Measurements from ENCODE around the gene LATS1. TPM values are rescaled to one million over a fixed set of nuclear protein-coding genes. Genes with fewer than 3 reads are reported as not detected.

Gene LATS1
- total RNA-seq, 1 experiment from 2014 or later, result 25.1 TPM

DNA sequence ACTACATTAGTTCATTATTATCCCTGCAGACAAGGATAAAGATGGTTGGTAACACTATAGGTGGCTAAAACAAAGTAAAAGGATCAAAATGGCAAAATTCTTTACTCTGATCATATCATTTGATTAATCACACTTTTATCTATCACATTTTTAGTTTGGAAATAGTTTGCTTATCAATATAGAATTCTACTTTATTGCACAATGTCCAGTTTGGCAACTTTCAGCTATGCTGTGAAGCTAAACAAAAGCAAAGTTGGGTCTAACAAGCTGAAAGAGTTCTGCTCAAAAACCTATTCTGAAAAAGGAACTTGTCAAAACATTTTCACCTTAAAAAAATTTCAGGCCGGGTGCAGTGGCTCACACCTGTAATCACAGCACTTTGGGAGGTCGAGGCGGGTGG lies 7.9 kb upstream of the LATS1 start:
- WGBS (ENCODE audit: extremely low coverage, insufficient read length, low lambda C conversion rate), result no CpG with 5 or more reads among the region's 3 CpGs
- Histone ChIP-seq H3K9ac (ENCODE audit: extremely low read depth, insufficient read length, low read length) (no peak overlapping the region), H4K8ac (replicated peaks; ENCODE audit: insufficient read length, low read depth, low read length) (no peak overlapping the region), H3K9me3 (ENCODE audit: control insufficient read depth, low read depth, low read length) (no peaks in the 10 kb centered on the region), H2AK5ac (ENCODE audit: insufficient read length, low read length) (no peak overlapping the region), H2BK20ac (ENCODE audit: low read depth, low read length, poor library complexity, severe bottlenecking) (no peak overlapping the region), H2BK15ac (ENCODE audit: low read depth, low read length) (no peak overlapping the region), H3K14ac (ENCODE audit: insufficient read depth, low read length) (no peak overlapping the region), H4K5ac (ENCODE audit: insufficient read length, low read depth, low read length) (no peak overlapping the region), H3K56ac (ENCODE audit: insufficient read length, low read depth, low read length) (no peak overlapping the region), H3K23ac (ENCODE audit: insufficient read length, low read depth, low read length) (no peak overlapping the region), H3K23me2 (ENCODE audit: insufficient read length, low read depth, low read length, poor library complexity, severe bottlenecking) (no peaks in the 10 kb centered on the region), H3K27ac (ENCODE audit: insufficient read length, low read depth, low read length) (no peak overlapping the region), H3K79me1 (ENCODE audit: insufficient read depth, low read depth, low read length, poor library complexity, severe bottlenecking) (no peaks in the 10 kb centered on the region), H2BK5ac (ENCODE audit: insufficient read length, low read length) (no peak overlapping the region), H4K20me1 (ENCODE audit: control insufficient read depth, insufficient read depth, insufficient read length) (no peaks in the 10 kb centered on the region), H3K27me3 (ENCODE audit: insufficient read depth, low read length) (no peaks in the 10 kb centered on the region), H3K4ac (ENCODE audit: low read depth, low read length) (no peak overlapping the region), H2BK12ac (ENCODE audit: insufficient read length, low read depth, low read length) (no peak overlapping the region), H3K18ac (ENCODE audit: insufficient read length, low read depth, low read length) (no peak overlapping the region), H3K4me2 (ENCODE audit: insufficient read depth, insufficient read length, low read length) (no peak overlapping the region), H3T11ph (ENCODE audit: low read length) (no peak overlapping the region), H4K91ac (ENCODE audit: insufficient read length, low read depth, low read length) (no peak overlapping the region), H3K4me1 (ENCODE audit: insufficient read depth, low read length) (no peaks in the 10 kb centered on the region), H2BK120ac (ENCODE audit: low read depth, low read length, poor library complexity, severe bottlenecking) (no peak overlapping the region), H3K79me2 (ENCODE audit: insufficient read depth, low read length) (no peaks in the 10 kb centered on the region), H2AFZ (ENCODE audit: low read length) (no peak overlapping the region)
- Mint-ChIP-seq H3K9me3 (no peaks in the 10 kb centered on the region), H3K27me3 (ENCODE audit: low read depth) (no peaks in the 10 kb centered on the region), H3K4me1 (no peaks in the 10 kb centered on the region), H3K36me3 (ENCODE audit: insufficient read depth in 1 of 3, low read depth in 3 of 3) (peaks cover 8 to 61% (median 42%) of the 10 kb centered on the region in 3 experiments; a peak in 6 of 7 replicates), H3K4me3 (no peak overlapping the region), H3K27ac (no peak overlapping the region)
- TF ChIP-seq, protein P1, sequence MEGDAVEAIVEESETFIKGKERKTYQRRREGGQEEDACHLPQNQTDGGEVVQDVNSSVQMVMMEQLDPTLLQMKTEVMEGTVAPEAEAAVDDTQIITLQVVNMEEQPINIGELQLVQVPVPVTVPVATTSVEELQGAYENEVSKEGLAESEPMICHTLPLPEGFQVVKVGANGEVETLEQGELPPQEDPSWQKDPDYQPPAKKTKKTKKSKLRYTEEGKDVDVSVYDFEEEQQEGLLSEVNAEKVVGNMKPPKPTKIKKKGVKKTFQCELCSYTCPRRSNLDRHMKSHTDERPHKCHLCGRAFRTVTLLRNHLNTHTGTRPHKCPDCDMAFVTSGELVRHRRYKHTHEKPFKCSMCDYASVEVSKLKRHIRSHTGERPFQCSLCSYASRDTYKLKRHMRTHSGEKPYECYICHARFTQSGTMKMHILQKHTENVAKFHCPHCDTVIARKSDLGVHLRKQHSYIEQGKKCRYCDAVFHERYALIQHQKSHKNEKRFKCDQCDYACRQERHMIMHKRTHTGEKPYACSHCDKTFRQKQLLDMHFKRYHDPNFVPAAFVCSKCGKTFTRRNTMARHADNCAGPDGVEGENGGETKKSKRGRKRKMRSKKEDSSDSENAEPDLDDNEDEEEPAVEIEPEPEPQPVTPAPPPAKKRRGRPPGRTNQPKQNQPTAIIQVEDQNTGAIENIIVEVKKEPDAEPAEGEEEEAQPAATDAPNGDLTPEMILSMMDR (conservative IDR thresholded peaks at IDR 0.05), result no peak
- DNase-seq, result no peak
